Astrocyte of the cerebellum (primary cell): ENCODE data around the gene CA12.

Experiments
- DNase-seq: peaks from one replicate; pipeline ENCODE4 v3.0.0-alpha.2; 2011; ENCODE audit warnings: low read depth
- H3K4me3 ChIP-seq: 2 replicates; pipeline ENCODE4 v1.5.1; 2011; ENCODE audit warnings: mild to moderate bottlenecking, low read depth, low read length, moderate library complexity
- in situ Hi-C: cut with HindIII; loops from 2 replicates; pipeline ENCODE4 v1.10.0; 2017; ENCODE audit warnings: low sequenced_read_pairs
- TF ChIP-seq, protein P1 (sequence below): IDR thresholded peaks from 2 replicates; pipeline ENCODE4 v1.5.1; 2012; ENCODE audit warnings: low read length, low read depth, moderate library complexity, mild to moderate bottlenecking; ENCODE audit errors: missing control alignments

The CA12 gene

GRCh38 chr15:63332367-63333124 lies 49.1 kb downstream of the CA12 start:
- TF ChIP-seq, protein P1, sequence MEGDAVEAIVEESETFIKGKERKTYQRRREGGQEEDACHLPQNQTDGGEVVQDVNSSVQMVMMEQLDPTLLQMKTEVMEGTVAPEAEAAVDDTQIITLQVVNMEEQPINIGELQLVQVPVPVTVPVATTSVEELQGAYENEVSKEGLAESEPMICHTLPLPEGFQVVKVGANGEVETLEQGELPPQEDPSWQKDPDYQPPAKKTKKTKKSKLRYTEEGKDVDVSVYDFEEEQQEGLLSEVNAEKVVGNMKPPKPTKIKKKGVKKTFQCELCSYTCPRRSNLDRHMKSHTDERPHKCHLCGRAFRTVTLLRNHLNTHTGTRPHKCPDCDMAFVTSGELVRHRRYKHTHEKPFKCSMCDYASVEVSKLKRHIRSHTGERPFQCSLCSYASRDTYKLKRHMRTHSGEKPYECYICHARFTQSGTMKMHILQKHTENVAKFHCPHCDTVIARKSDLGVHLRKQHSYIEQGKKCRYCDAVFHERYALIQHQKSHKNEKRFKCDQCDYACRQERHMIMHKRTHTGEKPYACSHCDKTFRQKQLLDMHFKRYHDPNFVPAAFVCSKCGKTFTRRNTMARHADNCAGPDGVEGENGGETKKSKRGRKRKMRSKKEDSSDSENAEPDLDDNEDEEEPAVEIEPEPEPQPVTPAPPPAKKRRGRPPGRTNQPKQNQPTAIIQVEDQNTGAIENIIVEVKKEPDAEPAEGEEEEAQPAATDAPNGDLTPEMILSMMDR: no peak
- in situ Hi-C loops: no loop called here
- peak; percentile 37 for DNase-seq

GRCh38 chr15:63331456-63331855 lies 50.2 kb downstream of the CA12 start:
- in situ Hi-C loops: no loop called here
- DNase-seq: no peak
- TF ChIP-seq, protein P1: no peak
- H3K4me3 ChIP-seq: no peak overlapping the region

More at GRCh38 chr15:63332367-63333124, 49.1 kb downstream of the CA12 start:
- no peak overlapping the region for H3K4me3 ChIP-seq

GRCh38 chr15:63330926-63331325 lies 50.7 kb downstream of the CA12 start:
- no peak overlapping the region for H3K4me3 ChIP-seq
- TF ChIP-seq, protein P1: no peak
- DNase-seq: no peak
- in situ Hi-C loops: no loop called here

GRCh38 chr15:63329567-63330350 lies 51.9 kb downstream of the CA12 start:
- TF ChIP-seq, protein P1: no peak
- no peak for DNase-seq
- no peak overlapping the region for H3K4me3 ChIP-seq
- in situ Hi-C loops: no loop called here

GRCh38 chr15:63327648-63328421 lies 53.8 kb downstream of the CA12 start:
- H3K4me3 ChIP-seq: no peak overlapping the region
- DNase-seq: no peak
- in situ Hi-C loops: no loop called here
- TF ChIP-seq, protein P1: no peak

DNA sequence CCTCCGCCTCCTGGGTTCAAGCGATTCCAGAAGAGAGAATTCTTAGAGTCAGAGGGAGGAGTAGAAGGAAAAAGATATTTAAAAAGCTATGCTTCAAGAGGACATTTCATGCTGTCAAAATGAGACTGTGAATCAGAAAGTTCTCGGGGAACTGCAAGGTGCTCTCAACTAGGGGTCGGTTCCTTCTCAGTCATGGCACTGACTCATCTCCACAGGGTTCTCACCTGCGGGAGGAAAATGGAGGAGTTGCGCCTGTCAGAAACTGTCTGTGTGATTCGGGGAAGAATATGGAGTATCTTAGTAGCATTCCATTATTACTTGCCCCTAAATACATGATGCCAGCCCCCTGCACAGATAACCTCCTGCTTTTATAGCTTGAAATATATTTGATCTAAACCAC lies 56.9 kb downstream of the CA12 start:
- H3K4me3 ChIP-seq: no peak overlapping the region
- TF ChIP-seq, protein P1: no peak
- in situ Hi-C loops: no loop called here
- no peak for DNase-seq
